ENCODE data around the gene PCK1. TPM values are rescaled to one million over a fixed set of nuclear protein-coding genes. Genes with fewer than 3 reads are reported as not detected.

PCK1 gene
- total and polyA plus RNA-seq, 2 of the 13 experiments (the other 11 are each of a cell fraction or from before 2014, with no cell fraction given), result 6.5 to 12.6 TPM

- TF ChIP-seq PAXIP1 (CRISPR knock-in tag; conservative IDR thresholded peaks at IDR 0.05) (no peak), ZNF30 (CRISPR knock-in tag; IDR thresholded peaks at IDR 0.05) (peak; percentile 96), HNF1B (CRISPR knock-in tag; IDR thresholded peaks at IDR 0.05) (0 out of 2 replicates have a peak, but pooled peaks have one; percentile 39), FOXC1 (CRISPR knock-in tag; IDR thresholded peaks at IDR 0.05; ENCODE audit: borderline replicate concordance) (peak; percentile 85), ZNF274 (CRISPR knock-in tag; IDR thresholded peaks at IDR 0.05) (peak; percentile 82; the same call in 1 of the 2 replicates), ZNF251 (CRISPR knock-in tag; IDR thresholded peaks at IDR 0.05) (no peak), ZNF513 (CRISPR knock-in tag; conservative IDR thresholded peaks at IDR 0.05) (no peak), MEF2D (CRISPR knock-in tag; IDR thresholded peaks at IDR 0.05) (peak; percentile 42; the same call in 1 of the 2 replicates), ZNF354B (CRISPR knock-in tag; IDR thresholded peaks at IDR 0.05) (no peak), HBP1 (CRISPR knock-in tag; IDR thresholded peaks at IDR 0.05; ENCODE audit: low read depth) (peak; percentile 89), THAP9 (CRISPR knock-in tag; IDR thresholded peaks at IDR 0.05; ENCODE audit: borderline replicate concordance) (peak; percentile 27; the same call in 1 of the 2 replicates), ZNF660 (CRISPR knock-in tag; IDR thresholded peaks at IDR 0.05; ENCODE audit: borderline replicate concordance, low read depth) (0 out of 2 replicates have a peak, but pooled peaks have one; percentile 53), SETDB1 (CRISPR knock-in tag; IDR thresholded peaks at IDR 0.05; ENCODE audit: borderline replicate concordance) (peak; percentile 90), TOPORS (CRISPR knock-in tag; IDR thresholded peaks at IDR 0.05) (no peak), ZNF737 (CRISPR knock-in tag; IDR thresholded peaks at IDR 0.05; ENCODE audit: borderline replicate concordance) (0 out of 2 replicates have a peak, but pooled peaks have one; percentile 31), ZNF781 (CRISPR knock-in tag; IDR thresholded peaks at IDR 0.05; ENCODE audit: borderline replicate concordance, not compliant biosample characterization) (no peak), RAD21 (CRISPR knock-in tag; IDR thresholded peaks at IDR 0.05) (no peak), ZNF773 (CRISPR knock-in tag; IDR thresholded peaks at IDR 0.05; ENCODE audit: borderline replicate concordance) (no peak)
Observed at GRCh38 chr20:57529160-57529585, 31.7 kb upstream of the PCK1 start (continued).
